HS-5 (cell line): ENCODE results near the gene PRLH.
"Not testable (repeated sequence)": the region's sequence is repeated elsewhere in the genome, so short reads cannot be mapped to it uniquely, and the experiment has no call there.

Experiments
- DNase-seq: peaks from one replicate; pipeline ENCODE4 v3.0.0-alpha.2; 2012; ENCODE audit warnings: low read depth

The PRLH gene

DNA sequence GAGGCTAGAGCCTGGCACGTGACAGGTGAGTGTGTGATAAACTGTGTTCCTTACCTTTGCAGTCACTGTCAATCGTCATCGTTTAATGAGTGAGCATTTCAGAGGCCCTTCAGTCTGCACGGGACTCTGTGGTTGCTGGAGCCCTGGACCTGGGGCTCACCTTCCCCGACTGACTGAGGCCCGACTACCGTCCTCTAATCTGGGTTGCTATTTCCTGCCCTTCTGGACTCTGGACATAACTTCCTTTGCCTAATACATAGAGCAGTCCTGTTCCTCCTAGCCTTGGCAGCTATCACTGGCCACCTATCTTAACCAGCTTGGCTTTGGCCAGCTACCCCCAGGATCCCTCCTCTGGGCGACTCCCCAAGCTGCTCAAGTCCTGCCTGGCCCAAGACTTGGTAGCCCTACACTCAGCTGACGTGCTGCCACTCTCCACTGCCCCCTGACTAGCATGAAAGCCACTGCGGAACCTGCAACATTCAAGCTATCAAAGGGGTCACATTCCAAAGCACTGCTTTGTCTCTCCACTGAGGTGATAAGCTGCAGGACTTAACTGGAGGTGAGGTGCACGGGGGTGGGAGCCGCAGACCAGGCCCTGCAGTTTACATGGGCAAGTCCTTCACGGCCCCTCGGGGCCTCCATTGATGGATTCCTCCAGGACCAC, 35.2 kb downstream of the PRLH start:
- DNase-seq = no peak

DNA sequence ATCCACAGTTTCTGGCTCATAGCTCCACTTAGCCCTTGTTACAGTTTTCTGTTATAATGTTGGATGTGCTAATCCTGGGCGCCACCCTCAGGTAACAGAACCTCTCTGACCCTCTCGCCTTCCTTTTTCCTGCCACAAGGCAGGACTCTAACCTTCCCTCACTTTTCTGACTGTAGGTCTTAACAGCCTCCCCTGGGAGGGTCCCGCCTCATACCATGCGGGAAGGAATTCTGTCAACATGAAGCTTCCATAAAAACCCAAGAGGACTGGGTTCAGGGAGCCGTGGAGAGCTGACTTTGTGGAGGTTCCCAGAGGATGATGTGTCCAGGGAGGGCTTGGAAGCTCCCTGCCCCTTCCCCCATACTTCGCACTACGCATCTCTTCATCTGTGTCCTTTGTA, 36.0 kb downstream of the PRLH start:
- DNase-seq = no peak

DNA sequence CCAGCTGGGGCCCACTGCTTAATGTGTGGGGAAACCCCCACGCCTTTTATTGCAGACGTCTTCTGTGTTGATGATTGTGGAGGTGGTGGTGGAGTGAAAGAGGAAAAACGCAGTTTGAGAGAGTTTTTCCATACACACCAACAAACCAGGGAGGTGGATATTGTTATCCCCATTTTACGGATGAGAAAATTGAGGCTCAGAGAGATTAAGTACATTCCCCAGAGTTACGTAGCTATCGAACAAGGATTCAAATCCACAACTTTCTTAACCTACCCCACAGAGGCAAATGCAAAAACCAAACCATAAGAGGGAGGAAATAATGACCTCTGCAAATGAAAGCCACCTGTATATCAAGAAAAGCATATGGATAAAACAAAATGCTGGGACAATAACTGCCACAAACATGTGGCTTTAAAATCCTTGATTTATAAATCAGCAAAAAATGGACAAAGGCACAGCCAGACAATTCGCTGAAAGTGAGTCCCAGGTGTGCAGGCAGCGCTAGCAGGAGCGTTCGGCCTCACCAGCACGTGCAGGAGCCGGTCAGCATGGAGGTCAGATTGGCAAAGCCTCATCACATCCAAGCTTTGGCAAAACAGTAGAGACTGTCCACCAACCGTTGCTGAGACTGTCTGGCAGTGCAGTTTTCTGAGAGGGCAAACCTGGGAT, 36.8 kb downstream of the PRLH start:
- no peak for DNase-seq

DNA sequence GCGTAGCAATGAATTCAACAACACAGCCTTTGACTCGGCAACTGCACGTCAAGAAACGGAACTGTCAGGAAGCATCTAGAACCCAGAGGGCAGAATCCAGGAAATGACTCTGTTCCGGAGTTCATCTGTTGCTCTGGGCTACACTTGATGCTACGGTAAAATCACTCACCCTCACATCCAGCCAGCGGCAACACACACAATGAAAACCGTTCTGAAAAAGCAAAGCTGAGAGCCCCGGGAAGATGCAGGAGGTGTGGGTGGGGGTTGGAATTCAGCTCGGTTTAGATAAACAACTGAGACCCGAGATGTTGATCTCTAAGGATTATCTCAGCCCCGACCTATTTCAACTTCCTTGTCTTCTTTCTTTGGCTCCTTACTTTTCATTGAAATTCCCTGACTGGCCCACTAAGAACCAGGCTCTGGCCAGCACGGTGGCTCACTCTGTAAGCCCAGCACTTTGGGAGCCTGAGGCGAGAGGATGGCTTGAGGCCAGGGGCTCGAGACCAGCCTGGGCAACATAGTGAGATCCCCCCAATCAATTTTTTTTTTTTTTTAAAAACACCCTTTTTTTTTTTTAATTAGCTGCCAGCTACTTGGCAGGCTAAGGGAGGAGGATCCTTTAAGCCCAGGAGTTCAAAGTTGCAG, 37.5 kb downstream of the PRLH start:
- no peak for DNase-seq

DNA sequence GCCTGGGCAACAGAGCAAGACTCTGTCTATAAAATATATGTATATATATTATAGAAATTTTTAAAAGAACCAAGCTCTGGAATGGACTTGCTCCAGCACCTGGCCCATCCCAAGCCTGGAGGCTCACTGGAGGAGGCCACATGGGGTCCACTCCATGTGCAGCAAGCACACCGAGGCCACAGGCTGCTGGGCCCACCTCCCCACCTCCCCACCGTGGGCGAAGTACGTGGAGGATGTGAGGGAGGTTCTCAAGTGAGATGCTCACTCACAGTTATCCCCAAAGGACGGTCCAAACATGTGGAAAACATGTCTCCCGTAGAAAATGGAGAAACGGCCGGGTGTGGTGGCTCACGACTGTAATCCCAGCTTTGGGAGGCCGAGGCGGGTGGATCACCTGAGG, 38.0 kb downstream of the PRLH start:
- no peak for DNase-seq

DNA sequence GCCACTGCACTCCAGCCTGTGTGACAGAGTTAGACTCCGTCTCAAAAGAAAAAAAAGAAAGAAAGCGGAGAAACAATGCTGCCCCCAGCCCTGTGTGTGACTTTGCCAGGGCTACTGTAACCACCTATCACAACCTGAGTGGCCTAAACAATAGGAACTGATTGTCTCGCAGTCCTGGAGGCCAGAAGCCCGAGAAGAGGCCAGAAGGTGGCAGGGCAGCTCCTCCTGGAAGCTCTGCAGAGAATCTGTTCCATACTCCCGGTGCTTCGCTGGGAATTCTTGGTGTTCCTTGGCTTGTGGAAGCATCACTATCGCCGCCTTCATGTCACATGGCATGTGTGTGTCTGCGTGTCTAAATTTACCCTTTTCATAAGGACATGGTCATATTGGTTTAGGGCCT, 38.6 kb downstream of the PRLH start:
- no peak for DNase-seq

DNA sequence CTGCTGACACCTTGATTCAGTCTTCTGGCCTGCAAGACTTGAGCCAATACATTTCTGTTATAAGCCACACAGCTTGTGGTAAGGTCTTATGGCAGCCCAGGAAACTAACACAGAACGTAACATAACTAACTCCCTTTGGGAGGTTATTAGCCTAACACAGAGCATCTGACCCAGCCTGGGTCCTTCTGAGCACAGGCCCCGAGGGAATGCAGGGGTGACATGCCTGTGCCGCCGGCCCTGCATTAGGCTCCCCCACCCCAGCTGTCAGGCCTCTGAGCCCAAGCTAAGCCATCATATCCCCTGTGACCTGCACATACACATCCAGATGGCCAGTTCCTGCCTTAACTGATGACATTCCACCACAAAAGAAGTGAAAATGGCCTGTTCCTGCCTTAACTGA, 40.1 kb downstream of the PRLH start:
- not testable (repeated sequence) for DNase-seq

DNA sequence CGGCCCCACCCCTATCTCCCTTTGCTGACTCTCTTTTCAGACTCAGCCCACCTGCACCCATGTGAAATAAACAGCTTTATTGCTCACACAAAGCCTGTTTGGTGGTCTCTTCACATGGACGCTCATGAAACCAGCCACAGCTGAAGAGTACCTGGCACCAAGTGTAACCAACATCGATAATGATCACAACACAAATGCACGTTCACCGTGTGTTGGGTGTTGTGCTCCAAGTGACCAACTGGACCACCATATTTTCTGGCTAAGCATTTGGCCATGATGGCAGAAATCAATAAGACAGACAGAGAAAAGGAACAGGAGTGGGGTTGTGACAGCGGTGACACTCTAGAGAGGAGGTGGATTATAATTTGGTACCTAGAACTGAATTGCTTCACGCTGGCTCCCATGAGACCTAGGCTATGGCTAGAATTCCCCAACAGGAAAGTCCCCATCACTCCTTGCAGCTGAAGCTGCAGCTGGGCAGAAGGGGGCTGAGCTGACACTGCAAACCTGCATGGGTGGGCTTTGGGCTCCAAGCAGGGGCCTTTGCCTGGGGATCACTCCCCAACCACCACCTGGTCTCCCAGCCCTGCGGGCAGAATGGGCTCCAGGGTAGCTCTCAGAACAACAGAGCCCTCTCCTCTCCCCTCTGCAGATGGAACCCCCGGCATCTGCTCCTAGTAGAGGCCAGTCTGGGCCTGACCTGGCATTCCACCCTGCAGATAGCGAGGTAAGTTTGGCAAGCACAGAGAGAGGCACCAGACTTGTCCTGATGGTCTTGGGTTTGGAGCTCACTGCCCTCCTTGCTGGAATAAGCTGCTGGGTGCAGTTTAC, 46.4 kb downstream of the PRLH start:
- no peak for DNase-seq

DNA sequence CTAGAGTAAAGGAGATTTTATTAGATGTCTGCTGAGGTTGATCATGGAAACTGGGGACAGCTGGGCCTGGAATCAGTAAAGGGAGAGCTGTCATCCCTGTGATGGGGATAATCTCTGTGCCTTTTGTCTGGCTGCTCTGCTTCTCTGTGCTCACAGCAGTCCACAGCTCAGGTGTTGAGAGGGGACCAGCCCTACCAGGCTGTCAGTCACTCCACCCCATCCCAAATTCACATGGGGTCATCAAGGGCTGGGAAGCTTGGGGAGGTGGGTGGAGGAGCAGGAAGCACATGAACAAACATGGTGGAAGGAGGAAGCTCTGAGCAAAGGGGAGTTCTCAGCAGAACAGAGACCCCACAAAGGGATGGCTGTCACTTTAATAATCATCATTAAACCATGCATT, 47.3 kb downstream of the PRLH start:
- DNase-seq = no peak

DNA sequence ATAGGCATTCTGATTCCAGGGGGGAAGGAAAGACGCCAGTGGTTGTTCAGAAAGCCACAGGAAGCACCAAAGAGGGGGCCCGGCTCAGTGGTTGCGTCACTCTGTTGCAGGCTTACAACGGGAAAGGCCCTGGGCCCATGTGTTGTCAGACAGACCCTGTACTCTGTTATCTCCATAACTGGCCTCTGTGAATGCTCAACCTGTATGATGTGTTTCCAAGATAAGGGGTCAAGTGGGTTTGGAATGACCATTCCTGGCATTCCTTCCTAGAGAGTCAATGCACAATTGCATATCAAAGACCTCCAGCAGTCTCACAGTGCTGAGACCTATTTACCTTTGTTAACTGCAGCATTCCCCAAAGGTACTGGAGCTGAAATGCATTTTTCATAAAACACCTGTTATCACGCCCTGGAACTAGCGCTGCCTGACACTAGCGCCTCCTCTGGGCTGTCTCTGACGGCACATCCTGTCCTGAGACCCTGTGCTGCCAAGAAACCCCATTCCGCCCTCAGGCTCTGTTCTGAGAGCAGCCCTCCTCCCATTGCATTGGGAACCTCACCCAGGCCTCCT, 47.9 kb downstream of the PRLH start:
- DNase-seq = no peak

DNA sequence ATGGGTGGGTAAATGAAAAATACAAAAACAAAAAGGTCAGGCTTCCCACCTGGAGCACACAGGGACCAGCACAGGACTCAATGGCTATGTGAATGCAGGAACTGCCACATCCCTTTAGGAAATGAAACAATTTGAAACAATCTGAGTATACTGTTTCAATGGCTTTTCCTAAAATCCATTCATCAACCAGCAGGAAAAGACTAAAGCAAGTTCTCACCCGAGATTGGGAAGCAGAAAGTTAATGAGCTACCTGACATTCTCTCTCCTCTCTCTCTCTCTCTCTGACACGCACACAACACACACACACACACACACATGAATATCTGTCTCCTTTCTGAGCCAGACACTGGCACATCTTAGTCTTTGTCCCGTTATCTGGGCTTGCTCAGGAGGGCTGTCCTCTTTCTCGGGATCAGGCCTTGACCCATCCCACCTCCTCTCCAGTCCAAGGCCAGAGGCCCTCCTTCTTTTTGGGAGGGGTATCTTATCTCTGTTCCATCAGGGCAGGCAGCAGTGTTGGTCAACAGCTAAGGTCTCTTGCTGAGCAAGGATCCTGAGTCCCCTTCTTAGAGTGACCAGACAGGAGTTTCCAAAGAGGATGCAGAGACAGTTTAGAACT, 49.4 kb downstream of the PRLH start:
- DNase-seq = no peak

DNA sequence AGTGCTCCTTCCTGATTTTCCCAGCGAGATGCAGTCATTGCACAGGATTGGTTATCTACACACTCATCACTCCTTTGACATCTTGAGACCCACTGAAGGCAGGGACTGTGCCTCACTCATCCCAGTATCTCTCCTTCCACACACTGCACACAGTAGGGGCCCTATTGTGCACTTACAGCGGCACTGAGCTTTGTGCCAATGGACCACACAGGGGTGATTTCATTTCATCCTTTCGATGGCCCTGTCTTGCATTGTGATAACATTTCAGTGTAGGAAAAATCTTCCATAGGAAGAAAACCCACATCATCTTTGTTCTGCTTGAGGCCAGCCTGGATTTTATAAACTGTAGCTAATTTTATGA, 50.0 kb downstream of the PRLH start:
- DNase-seq = no peak
